Lung microvascular endothelial cell (primary cell): ENCODE data around the gene NINJ1. TPM values are rescaled to one million over a fixed set of nuclear protein-coding genes. Genes with fewer than 3 reads are reported as not detected.
"Not testable (repeated sequence)": the region's sequence is repeated elsewhere in the genome, so short reads cannot be mapped to it uniquely, and the experiment has no call there.

Source experiments
- DNase-seq, 2 donors: peaks; one replicate each; pipeline versions ENCODE4 v3.0.0 to v3.0.0-alpha.2; 2010; ENCODE audit warnings: low read depth in 2 of 2
- total RNA-seq: library from RNA; depleted of rRNA; stranded (reverse); fragments of >200 nt; gene quantifications from 2 replicates; pipeline ENCODE4 v1.2.1, GENCODE V29; 2014

NINJ1 gene
- total RNA-seq, 1 donor from 2014 or later: 37.5 TPM

- DNase-seq: peak; percentile 90 to 92
These were observed 13.9 kb downstream of the NINJ1 start for GRCh38 chr9:93119953-93120845.

GRCh38 chr9:93119703-93119952 is 14.4 kb downstream of the NINJ1 start:
- DNase-seq: no peak

- DNase-seq: no peak
These were observed 15.0 kb downstream of the NINJ1 start for GRCh38 chr9:93118863-93119702.

GRCh38 chr9:93117924-93118862 is 15.9 kb downstream of the NINJ1 start:
- no peak for DNase-seq

GRCh38 chr9:93117521-93117920 is 16.5 kb downstream of the NINJ1 start:
- DNase-seq: not testable (repeated sequence)

- DNase-seq: peak; percentile 41 to 62
These were observed 17.7 kb downstream of the NINJ1 start for GRCh38 chr9:93116072-93116961.

- DNase-seq: no peak
These were observed 18.5 kb downstream of the NINJ1 start for GRCh38 chr9:93115486-93116071.

GRCh38 chr9:93114984-93115335 is 19.1 kb downstream of the NINJ1 start:
- DNase-seq: no peak

GRCh38 chr9:93114169-93114983 is 19.7 kb downstream of the NINJ1 start:
- DNase-seq: no peak

- DNase-seq: no peak
These were observed 21.1 kb downstream of the NINJ1 start for GRCh38 chr9:93112864-93113389.

- no peak for DNase-seq
These were observed 21.8 kb downstream of the NINJ1 start for GRCh38 chr9:93112116-93112863.

GRCh38 chr9:93111371-93112115 is 22.5 kb downstream of the NINJ1 start:
- no peak for DNase-seq

GRCh38 chr9:93111001-93111370 is 23.1 kb downstream of the NINJ1 start:
- DNase-seq: no peak

- no peak for DNase-seq
These were observed 23.7 kb downstream of the NINJ1 start for GRCh38 chr9:93110311-93110855.

GRCh38 chr9:93108291-93109041 is 25.6 kb downstream of the NINJ1 start:
- DNase-seq: no peak

GRCh38 chr9:93107825-93108161 is 26.3 kb downstream of the NINJ1 start:
- no peak for DNase-seq
